ENCODE measurements around the gene B3GAT1.

Gene B3GAT1

GRCh38 chr11:134407923-134408322, 4.1 kb downstream of the B3GAT1 start:
- DNase-seq, result no peak

- DNase-seq, result no peak
Measured at GRCh38 chr11:134407321-134407828, 4.7 kb downstream of the B3GAT1 start.

GRCh38 chr11:134406264-134407185, 5.5 kb downstream of the B3GAT1 start:
- DNase-seq, result no peak

- DNase-seq, result no peak
Measured at GRCh38 chr11:134405841-134406240, 6.2 kb downstream of the B3GAT1 start.

GRCh38 chr11:134405436-134405835, 6.6 kb downstream of the B3GAT1 start:
- DNase-seq, result no peak

GRCh38 chr11:134404575-134405341, 7.3 kb downstream of the B3GAT1 start:
- DNase-seq, result no peak

- no peak for DNase-seq
Measured at GRCh38 chr11:134402910-134403309, 9.1 kb downstream of the B3GAT1 start.

- DNase-seq, result no peak
Measured at GRCh38 chr11:134401825-134402809, 9.9 kb downstream of the B3GAT1 start.

- DNase-seq, result no peak
Measured at GRCh38 chr11:134399996-134400395, 12.0 kb downstream of the B3GAT1 start.

- DNase-seq, result no peak
Measured at GRCh38 chr11:134399293-134399654, 12.8 kb downstream of the B3GAT1 start.

GRCh38 chr11:134398644-134399292, 13.3 kb downstream of the B3GAT1 start:
- DNase-seq, result no peak

GRCh38 chr11:134398079-134398444, 14.0 kb downstream of the B3GAT1 start:
- no peak for DNase-seq

GRCh38 chr11:134397304-134398078, 14.6 kb downstream of the B3GAT1 start:
- no peak for DNase-seq

GRCh38 chr11:134395002-134395401, 17.0 kb downstream of the B3GAT1 start:
- no peak for DNase-seq

GRCh38 chr11:134394311-134394710, 17.7 kb downstream of the B3GAT1 start:
- no peak for DNase-seq

- DNase-seq, result no peak
Measured at GRCh38 chr11:134393638-134394037, 18.4 kb downstream of the B3GAT1 start.

GRCh38 chr11:134392953-134393615, 19.0 kb downstream of the B3GAT1 start:
- DNase-seq, result no peak

GRCh38 chr11:134391656-134392055, 20.4 kb downstream of the B3GAT1 start:
- DNase-seq, result no peak

- no peak for DNase-seq
Measured at GRCh38 chr11:134390706-134391569, 21.1 kb downstream of the B3GAT1 start.

Data from DMS 273 treated with DMSO at 0.1 percent for 48 hours (cell line).